ENCODE data around the gene STK26. TPM values are rescaled to one million over a fixed set of nuclear protein-coding genes. Genes with fewer than 3 reads are reported as not detected.

Gene STK26
- total RNA-seq (2022; extraction: Qiagen RNA extraction): 8.8 to 11.9 TPM (median 10.2 TPM) in 5 replicates

DNA sequence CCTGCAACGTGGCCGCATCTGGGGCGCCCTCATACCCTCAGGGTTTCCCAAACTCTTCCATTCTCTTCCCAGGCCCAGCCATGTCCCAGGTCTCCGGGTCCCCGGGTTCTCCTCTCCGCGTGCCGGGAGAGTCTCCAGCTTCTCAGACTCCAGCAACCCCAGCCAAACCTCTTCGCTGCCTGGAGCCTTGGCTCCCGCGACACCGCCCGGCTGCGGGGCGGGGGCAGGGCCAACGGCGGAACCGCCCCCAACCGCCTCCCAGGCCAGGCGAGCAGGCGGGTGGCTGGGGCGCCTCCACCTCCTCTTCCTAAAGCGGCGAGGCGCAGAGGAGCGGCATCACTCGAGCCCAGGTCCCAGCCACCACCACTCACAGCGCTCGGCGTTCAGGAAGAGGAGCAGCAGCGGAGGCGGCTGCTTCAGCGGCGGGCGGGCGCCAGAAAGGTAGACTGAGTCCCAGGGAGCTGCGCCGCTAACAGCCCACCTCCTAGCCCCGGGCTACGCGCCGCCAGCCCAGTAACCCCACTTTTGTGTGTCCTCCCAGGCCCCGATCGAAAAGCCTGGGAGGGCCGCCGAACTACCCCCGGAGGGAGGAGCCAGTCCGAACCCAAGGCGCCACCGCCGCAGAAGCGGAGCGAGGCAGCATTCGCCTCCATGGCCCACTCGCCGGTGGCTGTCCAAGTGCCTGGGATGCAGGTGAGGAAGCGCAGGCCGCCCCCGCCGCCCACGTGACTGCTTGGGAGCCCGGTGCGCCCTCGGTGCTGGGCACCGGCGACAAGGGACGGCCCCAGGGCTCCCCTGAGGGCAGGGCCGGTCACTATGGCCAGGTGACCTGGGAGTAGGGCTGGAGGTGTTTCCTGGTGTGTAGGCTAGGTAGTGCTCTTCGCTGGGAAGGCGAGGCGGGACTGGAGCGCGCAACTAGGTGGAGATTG lies at the start of gene STK26:
STK26 (plus strand) TSS at position 336 of the 929 bp plus-strand sequence; CDS start at position 652, 316 bp downstream.

Other genes with a start within 250 kb of the STK26 start
- not detected in 5 replicates for gene FRMD7, start 104.7 kb downstream of the STK26 start, total RNA-seq (2022; extraction: Qiagen RNA extraction)
- 24.4 to 44.8 TPM (median 28.9 TPM) in 5 replicates for gene RAP2C, start 196.1 kb downstream of the STK26 start, total RNA-seq (2022; extraction: Qiagen RNA extraction)